Measurements from ENCODE around the gene KIAA1217. TPM values are rescaled to one million over a fixed set of nuclear protein-coding genes. Genes with fewer than 3 reads are reported as not detected.

Gene KIAA1217
- total and polyA plus RNA-seq, 2 donors from 2014 or later, result 10.4 to 63.8 TPM

DNA sequence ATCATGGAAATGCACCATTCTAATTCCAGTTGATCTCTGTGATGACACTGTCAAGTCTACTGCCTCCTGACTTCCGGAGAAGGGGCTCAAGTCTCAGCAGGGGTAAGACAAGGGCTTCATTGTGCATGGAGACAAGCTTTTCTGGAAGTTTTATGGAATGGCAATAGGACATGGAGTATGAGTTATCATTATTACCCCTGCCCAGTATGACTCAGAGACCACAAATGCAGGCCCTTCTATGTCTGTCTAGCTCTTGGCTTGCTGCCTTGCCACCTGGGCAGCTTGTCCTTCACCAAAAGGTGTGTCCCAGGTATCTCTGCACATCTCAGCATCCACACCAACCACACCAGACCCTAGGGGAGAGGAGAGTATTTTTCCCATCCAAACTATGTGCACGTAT lies 34.9 kb upstream of the KIAA1217 start:
- no peak for FAIRE-seq
- H3K4me3 ChIP-seq (ENCODE audit: low read length in 3 of 3), result no peak overlapping the region
- peaks cover 0 to 3% (median 0%) of the 10 kb centered on the region in 3 donors for H3K9me3 ChIP-seq (ENCODE audit: control insufficient read depth in 2 of 3, insufficient read depth in 1 of 3, low read length in 3 of 3)
- no peak for DNase-seq
- H3K9ac ChIP-seq (ENCODE audit: low read length in 3 of 3), result no peak overlapping the region
- no peak overlapping the region for H3K27ac ChIP-seq (ENCODE audit: low read depth in 2 of 2, low read length in 2 of 2)
- no peaks in the 10 kb centered on the region for H3K27me3 ChIP-seq (ENCODE audit: control insufficient read depth, insufficient read depth, low read length)
- TF ChIP-seq, protein P1, sequence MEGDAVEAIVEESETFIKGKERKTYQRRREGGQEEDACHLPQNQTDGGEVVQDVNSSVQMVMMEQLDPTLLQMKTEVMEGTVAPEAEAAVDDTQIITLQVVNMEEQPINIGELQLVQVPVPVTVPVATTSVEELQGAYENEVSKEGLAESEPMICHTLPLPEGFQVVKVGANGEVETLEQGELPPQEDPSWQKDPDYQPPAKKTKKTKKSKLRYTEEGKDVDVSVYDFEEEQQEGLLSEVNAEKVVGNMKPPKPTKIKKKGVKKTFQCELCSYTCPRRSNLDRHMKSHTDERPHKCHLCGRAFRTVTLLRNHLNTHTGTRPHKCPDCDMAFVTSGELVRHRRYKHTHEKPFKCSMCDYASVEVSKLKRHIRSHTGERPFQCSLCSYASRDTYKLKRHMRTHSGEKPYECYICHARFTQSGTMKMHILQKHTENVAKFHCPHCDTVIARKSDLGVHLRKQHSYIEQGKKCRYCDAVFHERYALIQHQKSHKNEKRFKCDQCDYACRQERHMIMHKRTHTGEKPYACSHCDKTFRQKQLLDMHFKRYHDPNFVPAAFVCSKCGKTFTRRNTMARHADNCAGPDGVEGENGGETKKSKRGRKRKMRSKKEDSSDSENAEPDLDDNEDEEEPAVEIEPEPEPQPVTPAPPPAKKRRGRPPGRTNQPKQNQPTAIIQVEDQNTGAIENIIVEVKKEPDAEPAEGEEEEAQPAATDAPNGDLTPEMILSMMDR (IDR thresholded peaks at IDR 0.05; ENCODE audit: borderline replicate concordance, extremely low read depth, insufficient read depth), result no peak
- no peaks in the 10 kb centered on the region for H3K36me3 ChIP-seq (ENCODE audit: control insufficient read depth in 2 of 3, insufficient read depth in 3 of 3, low read length in 3 of 3)
- H3K4me1 ChIP-seq (ENCODE audit: control insufficient read depth in 2 of 3, insufficient read depth in 2 of 3, low read depth in 1 of 3, low read length in 3 of 3), result peaks cover 0 to under 1% (median 0%) of the 10 kb centered on the region in 3 donors
- intact Hi-C loops (cut with DNase I), result no loop called here

DNA sequence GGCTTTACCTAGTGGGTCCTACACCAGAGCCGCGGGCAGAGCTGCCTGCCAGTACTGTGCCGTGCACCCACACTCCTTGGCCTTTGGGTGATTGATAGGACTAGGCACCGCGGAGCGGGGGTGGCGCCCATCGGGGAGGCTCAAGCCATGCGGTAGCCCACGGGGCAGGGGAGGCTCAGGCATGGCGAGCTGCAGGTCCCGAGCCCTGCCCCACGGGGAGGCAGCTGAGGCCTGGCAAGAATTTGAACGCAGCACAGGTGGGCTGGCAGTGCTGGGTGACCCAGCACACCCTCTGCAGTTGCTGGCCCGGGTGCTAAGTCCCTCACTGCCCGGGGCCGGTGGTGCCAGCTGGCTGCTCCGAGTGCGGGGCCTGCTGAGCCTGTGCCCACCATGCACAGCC lies 32.3 kb upstream of the KIAA1217 start:
- FAIRE-seq, result no peak
- intact Hi-C loops (cut with DNase I), result no loop called here
- H3K9ac ChIP-seq (ENCODE audit: low read length in 3 of 3), result no peak overlapping the region

DNA sequence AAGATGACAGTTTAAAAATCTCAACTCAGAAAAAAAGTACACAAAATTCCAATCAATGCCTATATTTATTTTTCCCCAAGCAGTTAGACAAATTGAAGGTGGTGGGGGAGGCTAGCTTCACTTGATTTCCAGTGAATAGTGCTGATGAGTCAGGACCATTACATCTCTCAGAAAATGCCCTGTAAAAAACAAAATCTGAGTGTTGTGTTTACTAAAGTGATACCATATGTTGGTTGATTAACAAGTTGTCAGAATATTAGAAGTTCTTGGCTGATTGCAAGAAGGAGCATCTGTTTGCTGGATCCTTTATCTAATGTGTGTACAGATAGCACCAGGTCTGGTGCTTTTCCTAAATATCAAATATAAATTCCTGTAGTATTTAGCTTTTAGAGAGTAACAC lies 31.3 kb upstream of the KIAA1217 start:
- no peak overlapping the region for H3K9ac ChIP-seq (ENCODE audit: low read length in 3 of 3)
- no peak for DNase-seq
- H3K27ac ChIP-seq (ENCODE audit: low read depth in 2 of 2, low read length in 2 of 2), result no peak overlapping the region
- TF ChIP-seq, protein P1 (IDR thresholded peaks at IDR 0.05; ENCODE audit: borderline replicate concordance, extremely low read depth, insufficient read depth), result no peak
- intact Hi-C loops (cut with DNase I), result no loop called here
- FAIRE-seq, result no peak
- no peaks in the 10 kb centered on the region for H3K36me3 ChIP-seq (ENCODE audit: control insufficient read depth in 2 of 3, insufficient read depth in 3 of 3, low read length in 3 of 3)
- H3K27me3 ChIP-seq (ENCODE audit: control insufficient read depth, insufficient read depth, low read length), result no peaks in the 10 kb centered on the region
- H3K4me3 ChIP-seq (ENCODE audit: low read length in 3 of 3), result no peak overlapping the region
- H3K4me1 ChIP-seq (ENCODE audit: control insufficient read depth in 2 of 3, insufficient read depth in 2 of 3, low read depth in 1 of 3, low read length in 3 of 3), result no peaks in the 10 kb centered on the region
- H3K9me3 ChIP-seq (ENCODE audit: control insufficient read depth in 2 of 3, insufficient read depth in 1 of 3, low read length in 3 of 3), result peaks cover 0 to 5% (median 0%) of the 10 kb centered on the region in 3 donors

More for the DNA sequence above, 32.3 kb upstream of the KIAA1217 start:
- no peaks in the 10 kb centered on the region for H3K4me1 ChIP-seq (ENCODE audit: control insufficient read depth in 2 of 3, insufficient read depth in 2 of 3, low read depth in 1 of 3, low read length in 3 of 3)
- no peaks in the 10 kb centered on the region for H3K27me3 ChIP-seq (ENCODE audit: control insufficient read depth, insufficient read depth, low read length)
- H3K27ac ChIP-seq (ENCODE audit: low read depth in 2 of 2, low read length in 2 of 2), result no peak overlapping the region
- no peak overlapping the region for H3K4me3 ChIP-seq (ENCODE audit: low read length in 3 of 3)
- H3K9me3 ChIP-seq (ENCODE audit: control insufficient read depth in 2 of 3, insufficient read depth in 1 of 3, low read length in 3 of 3), result peaks cover 0 to 5% (median 0%) of the 10 kb centered on the region in 3 donors
- peak in 1 of 5 donors; percentile 65 for DNase-seq
- H3K36me3 ChIP-seq (ENCODE audit: control insufficient read depth in 2 of 3, insufficient read depth in 3 of 3, low read length in 3 of 3), result no peaks in the 10 kb centered on the region
- TF ChIP-seq, protein P1 (IDR thresholded peaks at IDR 0.05; ENCODE audit: borderline replicate concordance, extremely low read depth, insufficient read depth), result no peak

DNA sequence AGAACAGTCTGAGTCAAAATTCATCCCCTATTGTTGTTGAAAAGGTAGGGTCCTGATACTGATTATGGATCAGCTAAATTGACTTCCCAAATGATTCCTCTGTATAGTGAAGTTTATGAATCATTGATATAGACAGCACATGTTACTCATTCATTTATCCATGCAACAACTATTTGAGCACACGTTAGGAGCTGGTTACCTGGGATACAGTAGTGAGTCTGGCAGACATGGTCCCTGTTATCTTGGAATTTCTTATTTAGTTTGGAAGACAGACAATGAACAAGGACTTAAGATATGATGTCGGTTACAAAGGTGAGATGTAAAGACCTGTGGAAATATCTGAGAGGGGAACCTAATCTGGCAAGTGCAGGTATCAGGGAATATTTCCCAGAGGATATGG lies 28.0 kb upstream of the KIAA1217 start:
- H3K4me1 ChIP-seq (ENCODE audit: control insufficient read depth in 2 of 3, insufficient read depth in 2 of 3, low read depth in 1 of 3, low read length in 3 of 3), result peaks cover 0 to 3% (median 0%) of the 10 kb centered on the region in 3 donors
- H3K27me3 ChIP-seq (ENCODE audit: control insufficient read depth, insufficient read depth, low read length), result no peaks in the 10 kb centered on the region
- no peak overlapping the region for H3K9ac ChIP-seq (ENCODE audit: low read length in 3 of 3)
- DNase-seq, result no peak
- no peak overlapping the region for H3K27ac ChIP-seq (ENCODE audit: low read depth in 2 of 2, low read length in 2 of 2)
- peaks cover 0 to 5% (median 0%) of the 10 kb centered on the region in 3 donors for H3K9me3 ChIP-seq (ENCODE audit: control insufficient read depth in 2 of 3, insufficient read depth in 1 of 3, low read length in 3 of 3)
- intact Hi-C loops (cut with DNase I), result no loop called here
- TF ChIP-seq, protein P1 (IDR thresholded peaks at IDR 0.05; ENCODE audit: borderline replicate concordance, extremely low read depth, insufficient read depth), result no peak
- H3K36me3 ChIP-seq (ENCODE audit: control insufficient read depth in 2 of 3, insufficient read depth in 3 of 3, low read length in 3 of 3), result no peaks in the 10 kb centered on the region
- FAIRE-seq, result no peak
- no peak overlapping the region for H3K4me3 ChIP-seq (ENCODE audit: low read length in 3 of 3)

Data from kidney (tissue), 14 donors.